Activated T-cell treated with anti-CD3 and anti-CD28 coated beads for 4 hours (primary cell): ENCODE results near the gene TUBB8B.
A peak's percentile ranks its signal among the peaks of the same experiment; 100 is the strongest.
"Not testable (repeated sequence)": the region's sequence is repeated elsewhere in the genome, so short reads cannot be mapped to it uniquely, and the experiment has no call there.

Source experiments
- DNase-seq: peaks from one replicate; pipeline ENCODE4 v3.0.0-alpha.2; 2020

Gene TUBB8B

DNA sequence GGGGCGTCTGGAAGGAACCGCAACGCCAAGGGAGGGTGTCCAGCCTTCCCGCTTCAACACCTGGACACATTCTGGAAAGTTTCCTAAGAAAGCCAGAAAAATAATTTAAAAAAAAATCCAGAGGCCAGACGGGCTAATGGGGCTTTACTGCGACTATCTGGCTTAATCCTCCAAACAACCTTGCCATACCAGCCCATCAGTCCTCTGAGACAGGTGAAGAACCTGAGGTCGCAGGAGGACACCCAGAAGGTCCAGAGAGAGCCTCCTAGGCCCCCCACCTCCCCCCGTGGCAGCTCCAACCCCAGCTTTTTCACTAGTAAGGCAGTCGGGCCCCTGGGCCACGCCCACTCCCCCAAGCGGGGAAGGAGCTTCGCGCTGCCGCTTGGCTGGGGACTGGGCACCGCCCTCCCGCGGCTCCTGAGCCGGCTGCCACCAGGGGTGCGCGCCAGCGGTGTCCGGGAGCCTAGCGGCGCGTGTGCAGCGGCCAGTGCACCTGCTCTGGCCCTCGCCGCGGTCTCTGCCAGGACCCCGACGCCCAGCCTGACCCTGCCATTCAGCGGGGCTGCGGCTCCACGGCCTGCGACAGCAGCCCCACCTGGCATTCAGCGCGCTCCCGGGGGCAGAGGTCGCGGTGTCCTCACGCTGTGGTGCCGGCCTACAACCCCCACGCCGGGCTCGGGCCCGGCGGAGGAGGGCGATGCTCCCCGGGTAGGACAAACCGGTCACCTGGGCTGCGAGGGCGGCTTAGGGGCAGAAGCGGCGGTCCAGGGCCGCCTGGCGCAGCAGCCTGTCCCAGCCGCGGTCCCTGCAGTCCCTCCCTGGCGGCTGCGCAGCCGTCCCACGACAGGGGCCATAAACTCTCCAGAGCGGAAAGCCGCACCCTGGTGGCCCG, 37.8 kb downstream of the TUBB8B start:
- DNase-seq = not testable (repeated sequence)

DNA sequence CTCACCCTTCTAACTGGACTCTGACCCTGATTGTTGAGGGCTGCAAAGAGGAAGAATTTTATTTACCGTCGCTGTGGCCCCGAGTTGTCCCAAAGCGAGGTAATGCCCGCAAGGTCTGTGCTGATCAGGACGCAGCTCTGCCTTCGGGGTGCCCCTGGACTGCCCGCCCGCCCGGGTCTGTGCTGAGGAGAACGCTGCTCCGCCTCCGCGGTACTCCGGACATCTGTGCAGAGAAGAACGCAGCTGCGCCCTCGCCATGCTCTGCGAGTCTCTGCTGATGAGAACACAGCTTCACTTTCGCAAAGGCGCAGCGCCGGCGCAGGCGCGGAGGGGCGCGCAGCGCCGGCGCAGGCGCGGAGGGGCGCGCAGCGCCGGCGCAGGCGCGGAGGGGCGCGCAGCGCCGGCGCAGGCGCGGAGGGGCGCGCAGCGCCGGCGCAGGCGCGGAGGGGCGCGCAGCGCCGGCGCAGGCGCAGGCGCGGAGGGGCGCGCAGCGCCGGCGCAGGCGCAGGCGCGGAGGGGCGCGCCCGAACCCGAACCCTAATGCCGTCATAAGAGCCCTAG, 38.7 kb downstream of the TUBB8B start:
- not testable (repeated sequence) for DNase-seq

DNA sequence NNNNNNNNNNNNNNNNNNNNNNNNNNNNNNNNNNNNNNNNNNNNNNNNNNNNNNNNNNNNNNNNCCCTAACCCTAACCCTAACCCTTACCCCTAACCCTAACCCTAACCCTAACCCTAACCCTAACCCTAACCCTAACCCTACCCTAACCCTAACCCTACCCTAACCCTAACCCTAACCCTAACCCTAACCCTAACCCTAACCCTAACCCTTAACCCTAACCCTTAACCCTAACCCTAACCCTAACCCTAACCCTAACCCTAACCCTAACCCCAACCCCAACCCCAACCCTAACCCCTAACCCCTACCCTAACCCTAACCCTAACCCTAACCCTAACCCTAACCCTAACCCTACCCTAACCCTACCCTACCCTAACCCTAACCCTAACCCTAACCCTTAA, 39.5 kb downstream of the TUBB8B start:
- DNase-seq = peak; percentile 1
